Gastrocnemius medialis (tissue), 4 donors: Measurements from ENCODE around the gene HSD17B3.

ENCODE experiments used
- POLR2A ChIP-seq, 2 donors: fragments of 450-650 bp; IDR thresholded peaks; one replicate each; pipeline ENCODE4 v1.6.1; 2017; ENCODE audit warnings: antibody characterized with exemption in 2 of 2, mild to moderate bottlenecking in 2 of 2, moderate library complexity in 2 of 2
- TF ChIP-seq, protein P1 (sequence below), 5 experiments: fragments of 450-650 bp in 3 of 5; fragments of 200-600 bp in 2 of 5; sonication (generic) in 2 of 5; IDR thresholded peaks in 4 of 5; conservative IDR thresholded peaks in 1 of 5; 1 replicate in 4 of 5; 2 replicates in 1 of 5; pipeline ENCODE4 v1.5.1; 2016 to 2019; ENCODE audit warnings: antibody characterized with exemption in 5 of 5, mild to moderate bottlenecking in 3 of 5, moderate library complexity in 3 of 5

DNA sequence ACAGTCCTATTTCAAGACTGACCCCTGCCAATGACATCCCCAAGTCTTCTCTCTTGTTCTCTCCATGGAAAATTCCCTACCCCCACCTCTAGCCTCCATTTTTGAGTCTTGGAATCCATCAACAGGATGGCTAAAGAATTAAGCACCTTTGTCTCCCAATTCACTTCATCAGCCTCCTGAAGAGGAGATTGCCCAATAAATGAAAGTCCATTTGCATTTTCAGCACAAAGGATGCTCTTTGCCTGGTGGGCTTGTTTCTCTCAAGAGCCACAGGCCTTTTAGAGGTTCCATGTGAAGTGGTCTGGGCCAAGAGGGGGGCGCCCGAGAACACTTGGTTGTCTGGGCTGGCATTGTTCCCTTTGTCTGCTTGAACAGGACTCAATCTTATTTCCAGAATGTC lies 12.6 kb downstream of the HSD17B3 start:
- TF ChIP-seq, protein P1, sequence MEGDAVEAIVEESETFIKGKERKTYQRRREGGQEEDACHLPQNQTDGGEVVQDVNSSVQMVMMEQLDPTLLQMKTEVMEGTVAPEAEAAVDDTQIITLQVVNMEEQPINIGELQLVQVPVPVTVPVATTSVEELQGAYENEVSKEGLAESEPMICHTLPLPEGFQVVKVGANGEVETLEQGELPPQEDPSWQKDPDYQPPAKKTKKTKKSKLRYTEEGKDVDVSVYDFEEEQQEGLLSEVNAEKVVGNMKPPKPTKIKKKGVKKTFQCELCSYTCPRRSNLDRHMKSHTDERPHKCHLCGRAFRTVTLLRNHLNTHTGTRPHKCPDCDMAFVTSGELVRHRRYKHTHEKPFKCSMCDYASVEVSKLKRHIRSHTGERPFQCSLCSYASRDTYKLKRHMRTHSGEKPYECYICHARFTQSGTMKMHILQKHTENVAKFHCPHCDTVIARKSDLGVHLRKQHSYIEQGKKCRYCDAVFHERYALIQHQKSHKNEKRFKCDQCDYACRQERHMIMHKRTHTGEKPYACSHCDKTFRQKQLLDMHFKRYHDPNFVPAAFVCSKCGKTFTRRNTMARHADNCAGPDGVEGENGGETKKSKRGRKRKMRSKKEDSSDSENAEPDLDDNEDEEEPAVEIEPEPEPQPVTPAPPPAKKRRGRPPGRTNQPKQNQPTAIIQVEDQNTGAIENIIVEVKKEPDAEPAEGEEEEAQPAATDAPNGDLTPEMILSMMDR (IDR thresholded peaks at IDR 0.05 in 4 of 5, conservative IDR thresholded peaks at IDR 0.05 in 1 of 5): no peak
- TF ChIP-seq POLR2A (IDR thresholded peaks at IDR 0.05): no peak
